ENCODE results near the gene PTS. TPM values are rescaled to one million over a fixed set of nuclear protein-coding genes. Genes with fewer than 3 reads are reported as not detected.

The PTS gene
- polyA plus RNA-seq, 6 donors from 2014 or later = 15.6 to 26.5 (median 22.7) TPM

GRCh38 chr11:112206071-112206470 lies 20.2 kb upstream of the PTS start:
- no peaks in the 10 kb centered on the region for H3K36me3 Mint-ChIP-seq
- ATAC-seq (ENCODE audit: low read depth in 2 of 2) (no peak), DNase-seq (no peak)
- H3K27ac Mint-ChIP-seq = no peak overlapping the region
- no peaks in the 10 kb centered on the region for H3K27me3 Mint-ChIP-seq
- H3K9me3 Mint-ChIP-seq = no peaks in the 10 kb centered on the region
- H3K4me1 Mint-ChIP-seq = no peaks in the 10 kb centered on the region
- H3K4me3 Mint-ChIP-seq = no peak overlapping the region

GRCh38 chr11:112210890-112211289 lies 15.3 kb upstream of the PTS start:
- no peak for DNase-seq
- H3K27me3 Mint-ChIP-seq = no peaks in the 10 kb centered on the region
- H3K27ac Mint-ChIP-seq = no peak overlapping the region
- H3K4me1 Mint-ChIP-seq = no peaks in the 10 kb centered on the region
- H3K4me3 Mint-ChIP-seq = no peak overlapping the region
- no peaks in the 10 kb centered on the region for H3K36me3 Mint-ChIP-seq
- no peak for ATAC-seq (ENCODE audit: low read depth in 2 of 2)
- H3K9me3 Mint-ChIP-seq = no peaks in the 10 kb centered on the region

- Mint-ChIP-seq H3K27me3 (no peaks in the 10 kb centered on the region), H3K4me1 (no peaks in the 10 kb centered on the region), H3K36me3 (no peaks in the 10 kb centered on the region), H3K4me3 (no peak overlapping the region), H3K9me3 (no peaks in the 10 kb centered on the region), H3K27ac (no peak overlapping the region)
- ATAC-seq (ENCODE audit: low read depth in 2 of 2) (no peak), DNase-seq (no peak)
These were observed 14.7 kb upstream of the PTS start for GRCh38 chr11:112211536-112211935.

- DNase-seq (no peak), ATAC-seq (ENCODE audit: low read depth in 2 of 2) (no peak)
- no peak overlapping the region for H3K4me3 Mint-ChIP-seq
- no peaks in the 10 kb centered on the region for H3K9me3 Mint-ChIP-seq
- no peaks in the 10 kb centered on the region for H3K36me3 Mint-ChIP-seq
- no peak overlapping the region for H3K27ac Mint-ChIP-seq
- H3K27me3 Mint-ChIP-seq = no peaks in the 10 kb centered on the region
- H3K4me1 Mint-ChIP-seq = no peaks in the 10 kb centered on the region
These were observed 13.9 kb upstream of the PTS start for GRCh38 chr11:112212290-112212689.

- Mint-ChIP-seq H3K36me3 (no peaks in the 10 kb centered on the region), H3K4me1 (no peaks in the 10 kb centered on the region), H3K9me3 (no peaks in the 10 kb centered on the region), H3K4me3 (no peak overlapping the region), H3K27ac (no peak overlapping the region), H3K27me3 (no peaks in the 10 kb centered on the region)
- ATAC-seq (ENCODE audit: low read depth in 2 of 2) (no peak), DNase-seq (no peak)
These were observed 13.5 kb upstream of the PTS start for GRCh38 chr11:112212710-112213109.

- Mint-ChIP-seq H3K36me3 (no peaks in the 10 kb centered on the region), H3K4me1 (no peaks in the 10 kb centered on the region), H3K27me3 (no peaks in the 10 kb centered on the region), H3K4me3 (no peak overlapping the region), H3K9me3 (no peaks in the 10 kb centered on the region), H3K27ac (no peak overlapping the region)
- no peak for ATAC-seq (ENCODE audit: low read depth in 2 of 2)
- DNase-seq = no peak
These were observed 12.5 kb upstream of the PTS start for GRCh38 chr11:112213753-112214152.

GRCh38 chr11:112215621-112216020 lies 10.6 kb upstream of the PTS start:
- Mint-ChIP-seq H3K4me3 (no peak overlapping the region), H3K27me3 (no peaks in the 10 kb centered on the region), H3K4me1 (peaks cover 2 to 7% (median 5%) of the 10 kb centered on the region in 3 donors), H3K36me3 (no peaks in the 10 kb centered on the region), H3K27ac (no peak overlapping the region), H3K9me3 (no peaks in the 10 kb centered on the region)
- DNase-seq (no peak), ATAC-seq (ENCODE audit: low read depth in 2 of 2) (no peak)

- ATAC-seq (ENCODE audit: low read depth in 2 of 2) = no peak
- no peaks in the 10 kb centered on the region for H3K27me3 Mint-ChIP-seq
- no peaks in the 10 kb centered on the region for H3K36me3 Mint-ChIP-seq
- H3K9me3 Mint-ChIP-seq = no peaks in the 10 kb centered on the region
- H3K4me3 Mint-ChIP-seq = no peak overlapping the region
- H3K27ac Mint-ChIP-seq = no peak overlapping the region
- peaks cover 2 to 7% (median 5%) of the 10 kb centered on the region in 3 donors for H3K4me1 Mint-ChIP-seq
- no peak for DNase-seq
These were observed 9.6 kb upstream of the PTS start for GRCh38 chr11:112216561-112217105.

- Mint-ChIP-seq H3K27me3 (no peaks in the 10 kb centered on the region), H3K9me3 (no peaks in the 10 kb centered on the region), H3K36me3 (no peaks in the 10 kb centered on the region), H3K27ac (peak overlapping the region in 2 of 6 donors; percentile 4 to 57), H3K4me3 (peak overlapping the region in 1 of 8 donors; percentile 10), H3K4me1 (peaks cover 2 to 7% (median 5%) of the 10 kb centered on the region in 3 donors)
- DNase-seq (peak; percentile 62), ATAC-seq (ENCODE audit: low read depth in 2 of 2) (peak; percentile 97 to 99)
These were observed 6.6 kb upstream of the PTS start for GRCh38 chr11:112219476-112220232.

GRCh38 chr11:112221274-112221835 lies 4.9 kb upstream of the PTS start:
- H3K27ac Mint-ChIP-seq = no peak overlapping the region
- peaks cover 5 to 8% (median 7%) of the 10 kb centered on the region in 3 donors for H3K4me1 Mint-ChIP-seq
- no peaks in the 10 kb centered on the region for H3K36me3 Mint-ChIP-seq
- ATAC-seq (ENCODE audit: low read depth in 2 of 2) = no peak
- DNase-seq = no peak
- no peaks in the 10 kb centered on the region for H3K27me3 Mint-ChIP-seq
- no peak overlapping the region for H3K4me3 Mint-ChIP-seq
- no peaks in the 10 kb centered on the region for H3K9me3 Mint-ChIP-seq

GRCh38 chr11:112222303-112222702 lies 3.9 kb upstream of the PTS start:
- peak overlapping the region in 1 of 6 donors; percentile 85 for H3K27ac Mint-ChIP-seq
- H3K36me3 Mint-ChIP-seq = no peaks in the 10 kb centered on the region
- no peak for DNase-seq
- peaks cover 8 to 16% (median 11%) of the 10 kb centered on the region in 3 donors for H3K4me1 Mint-ChIP-seq
- ATAC-seq (ENCODE audit: low read depth in 2 of 2) = no peak
- no peaks in the 10 kb centered on the region for H3K27me3 Mint-ChIP-seq
- no peaks in the 10 kb centered on the region for H3K9me3 Mint-ChIP-seq
- no peak overlapping the region for H3K4me3 Mint-ChIP-seq

- no peak overlapping the region for H3K27ac Mint-ChIP-seq
- H3K9me3 Mint-ChIP-seq = no peaks in the 10 kb centered on the region
- no peak overlapping the region for H3K4me3 Mint-ChIP-seq
- peaks cover 13 to 22% (median 20%) of the 10 kb centered on the region in 3 donors for H3K4me1 Mint-ChIP-seq
- peaks cover 0 to under 1% of the 10 kb centered on the region in 2 donors for H3K36me3 Mint-ChIP-seq
- DNase-seq = no peak
- H3K27me3 Mint-ChIP-seq = no peaks in the 10 kb centered on the region
- ATAC-seq (ENCODE audit: low read depth in 2 of 2) = no peak
These were observed 3.1 kb upstream of the PTS start for GRCh38 chr11:112223121-112223520.

GRCh38 chr11:112223754-112224532 lies 2.3 kb upstream of the PTS start:
- no peak for ATAC-seq (ENCODE audit: low read depth in 2 of 2)
- Mint-ChIP-seq H3K4me1 (peaks cover 19 to 27% (median 25%) of the 10 kb centered on the region in 3 donors), H3K9me3 (no peaks in the 10 kb centered on the region), H3K36me3 (peaks cover 7 to 9% of the 10 kb centered on the region in 2 donors), H3K4me3 (peak overlapping the region in 4 of 8 donors; percentile 50 to 98 (median 96)), H3K27me3 (no peaks in the 10 kb centered on the region), H3K27ac (peak overlapping the region in 1 of 6 donors; percentile 98)
- no peak for DNase-seq
